H9 (cell line): ENCODE data around the gene RALGAPA2. TPM values are rescaled to one million over a fixed set of nuclear protein-coding genes. Genes with fewer than 3 reads are reported as not detected.
A peak's percentile ranks its signal among the peaks of the same experiment; 100 is the strongest.

Experiments used
- DNase-seq: peaks from one replicate; pipeline ENCODE4 v3.0.0-alpha.2; 2017
- H2AFZ ChIP-seq: one replicate; pipeline ENCODE4 v1.6.1; 2013; ENCODE audit warnings: mild to moderate bottlenecking, low read length, control low read depth, moderate library complexity
- H2AK5ac ChIP-seq: 2 replicates; pipeline ENCODE4 v1.6.1; 2013; ENCODE audit warnings: low read length, control low read depth, mixed read lengths; ENCODE audit not compliant: insufficient read length
- H2BK120ac ChIP-seq: one replicate; pipeline ENCODE4 v1.6.1; 2013; ENCODE audit warnings: low read depth, mild to moderate bottlenecking, low read length, control low read depth, inconsistent platforms; ENCODE audit not compliant: poor library complexity, severe bottlenecking
- H2BK12ac ChIP-seq: 2 replicates; pipeline ENCODE4 v1.6.1; 2013; ENCODE audit warnings: low read length, control low read depth, mixed read lengths, low read depth; ENCODE audit not compliant: insufficient read length
- H2BK15ac ChIP-seq: 2 replicates; pipeline ENCODE4 v1.6.1; 2013; ENCODE audit warnings: low read depth, low read length, control low read depth
- H2BK20ac ChIP-seq: one replicate; pipeline ENCODE4 v1.6.1; 2013; ENCODE audit warnings: low read depth, mild to moderate bottlenecking, low read length, control low read depth, inconsistent platforms; ENCODE audit not compliant: poor library complexity, severe bottlenecking
- H2BK5ac ChIP-seq: 2 replicates; pipeline ENCODE4 v1.6.1; 2013; ENCODE audit warnings: low read length, control low read depth, mixed read lengths; ENCODE audit not compliant: insufficient read length
- H3K14ac ChIP-seq: 2 replicates; pipeline ENCODE4 v1.6.1; 2013; ENCODE audit warnings: low read length, control low read depth; ENCODE audit not compliant: insufficient read depth
- H3K18ac ChIP-seq: 2 replicates; pipeline ENCODE4 v1.6.1; 2013; ENCODE audit warnings: low read depth, mild to moderate bottlenecking, mixed read lengths, low read length, control low read depth; ENCODE audit not compliant: insufficient read length
- H3K23ac ChIP-seq: 2 replicates; pipeline ENCODE4 v1.6.1; 2013; ENCODE audit warnings: low read length, control low read depth, mixed read lengths, low read depth; ENCODE audit not compliant: insufficient read length
- H3K23me2 ChIP-seq: 2 replicates; pipeline ENCODE4 v1.6.1; 2013; ENCODE audit warnings: low read depth, mild to moderate bottlenecking, mixed read lengths, low read length, control low read depth; ENCODE audit not compliant: insufficient read length, poor library complexity, severe bottlenecking
- H3K27ac ChIP-seq: 2 replicates; pipeline ENCODE4 v1.5.1; 2013; ENCODE audit warnings: low read length, control low read depth, mixed read lengths, low read depth; ENCODE audit not compliant: insufficient read length
- H3K27me3 ChIP-seq: 2 replicates; pipeline ENCODE4 v1.6.1; 2013; ENCODE audit warnings: low read length, control low read depth, inconsistent platforms; ENCODE audit not compliant: insufficient read depth
- H3K4ac ChIP-seq: 2 replicates; pipeline ENCODE4 v1.6.1; 2013; ENCODE audit warnings: low read depth, mild to moderate bottlenecking, control low read depth, inconsistent platforms, low read length, moderate library complexity
- H3K4me1 ChIP-seq: 2 replicates; pipeline ENCODE4 v1.6.1; 2013; ENCODE audit warnings: low read length, control low read depth, inconsistent platforms; ENCODE audit not compliant: insufficient read depth
- H3K4me2 ChIP-seq: 2 replicates; pipeline ENCODE4 v1.6.1; 2013; ENCODE audit warnings: low read length, control low read depth, mixed read lengths; ENCODE audit not compliant: insufficient read length, insufficient read depth
- H3K56ac ChIP-seq: 2 replicates; pipeline ENCODE4 v1.6.1; 2013; ENCODE audit warnings: low read depth, mild to moderate bottlenecking, mixed read lengths, low read length, control low read depth; ENCODE audit not compliant: insufficient read length
- H3K79me1 ChIP-seq: 2 replicates; pipeline ENCODE4 v1.6.1; 2013; ENCODE audit warnings: low read depth, mild to moderate bottlenecking, moderate library complexity, low read length, control low read depth, inconsistent platforms; ENCODE audit not compliant: insufficient read depth, poor library complexity, severe bottlenecking
- H3K79me2 ChIP-seq: 2 replicates; pipeline ENCODE4 v1.6.1; 2013; ENCODE audit warnings: low read length, control low read depth, inconsistent platforms; ENCODE audit not compliant: insufficient read depth
- H3K9ac ChIP-seq: 2 replicates; pipeline ENCODE4 v1.6.1; 2013; ENCODE audit warnings: low read length, control low read depth, mixed read lengths; ENCODE audit not compliant: insufficient read length; ENCODE audit errors: extremely low read depth
- H3K9me3 ChIP-seq: one replicate; pipeline ENCODE4 v1.6.1; 2013; ENCODE audit warnings: low read depth, low read length, inconsistent platforms; ENCODE audit not compliant: control insufficient read depth
- H3T11ph ChIP-seq: one replicate; pipeline ENCODE4 v1.6.1; 2013; ENCODE audit warnings: mild to moderate bottlenecking, low read length, control low read depth, inconsistent platforms
- H4K20me1 ChIP-seq: one replicate; pipeline ENCODE4 v1.6.1; 2013; ENCODE audit not compliant: control insufficient read depth, insufficient read length, insufficient read depth
- H4K5ac ChIP-seq: 2 replicates; pipeline ENCODE4 v1.6.1; 2013; ENCODE audit warnings: low read depth, mild to moderate bottlenecking, mixed read lengths, low read length, control low read depth; ENCODE audit not compliant: insufficient read length
- H4K8ac ChIP-seq: replicated peaks from 2 replicates; pipeline ENCODE4 v1.6.1; 2013; ENCODE audit warnings: low read length, control low read depth, mixed read lengths, low read depth; ENCODE audit not compliant: insufficient read length
- H4K91ac ChIP-seq: 2 replicates; pipeline ENCODE4 v1.6.1; 2013; ENCODE audit warnings: low read depth, mild to moderate bottlenecking, moderate library complexity, mixed read lengths, low read length, control low read depth; ENCODE audit not compliant: insufficient read length
- H3K27ac Mint-ChIP-seq, 3 experiments: 2 replicates in 2 of 3; 3 replicates in 1 of 3; pipeline ENCODE4 v1.8.0; 2020 to 2021; ENCODE audit warnings: mixed read lengths in 3 of 3, mild to moderate bottlenecking in 1 of 3, moderate library complexity in 1 of 3
- H3K27me3 Mint-ChIP-seq: 2 replicates; pipeline ENCODE4 v1.8.0; 2021; ENCODE audit warnings: low read depth, mild to moderate bottlenecking, moderate library complexity, mixed read lengths
- H3K36me3 Mint-ChIP-seq, 3 experiments: 2 replicates in 2 of 3; 3 replicates in 1 of 3; pipeline ENCODE4 v1.8.0; 2020 to 2021; ENCODE audit warnings: low read depth in 3 of 3, mixed read lengths in 3 of 3; ENCODE audit not compliant: insufficient read depth in 1 of 3
- H3K4me1 Mint-ChIP-seq, 2 experiments: 2 replicates each; pipeline ENCODE4 v1.8.0; 2020; ENCODE audit warnings: mixed read lengths in 2 of 2
- H3K4me3 Mint-ChIP-seq, 2 experiments: 2 replicates in 1 of 2; 3 replicates in 1 of 2; pipeline ENCODE4 v1.8.0; 2020 to 2021; ENCODE audit warnings: mild to moderate bottlenecking in 2 of 2, mixed read lengths in 2 of 2, moderate library complexity in 1 of 2
- H3K9me3 Mint-ChIP-seq, 2 experiments: 2 replicates in 1 of 2; 3 replicates in 1 of 2; pipeline ENCODE4 v1.8.0; 2020; ENCODE audit warnings: mild to moderate bottlenecking in 2 of 2, mixed read lengths in 2 of 2, moderate library complexity in 1 of 2
- WGBS: extraction: QIAGEN DNeasy Blood & Tissue Kit; methylation state at CpG from one replicate; pipeline ENCODE4 v1.1.7; 2013; ENCODE audit warnings: missing lambda C conversion rate, low lambda C conversion rate, mixed read lengths; ENCODE audit not compliant: insufficient read length; ENCODE audit errors: extremely low coverage; 5-methylcytosine and 5-hydroxymethylcytosine counted together
- total RNA-seq: library from RNA; stranded (reverse); gene quantifications from 2 replicates; pipeline ENCODE4 v1.2.1, GENCODE V29; 2021
- TF ChIP-seq, protein P1 (sequence below): fragments of 200-600 bp; sonication (generic); conservative IDR thresholded peaks from 3 replicates; pipeline ENCODE4 v1.8.0; 2021; ENCODE audit warnings: antibody characterized with exemption, mild to moderate bottlenecking

Gene RALGAPA2
- total RNA-seq, 1 experiment from 2014 or later = 16.6 TPM

DNA sequence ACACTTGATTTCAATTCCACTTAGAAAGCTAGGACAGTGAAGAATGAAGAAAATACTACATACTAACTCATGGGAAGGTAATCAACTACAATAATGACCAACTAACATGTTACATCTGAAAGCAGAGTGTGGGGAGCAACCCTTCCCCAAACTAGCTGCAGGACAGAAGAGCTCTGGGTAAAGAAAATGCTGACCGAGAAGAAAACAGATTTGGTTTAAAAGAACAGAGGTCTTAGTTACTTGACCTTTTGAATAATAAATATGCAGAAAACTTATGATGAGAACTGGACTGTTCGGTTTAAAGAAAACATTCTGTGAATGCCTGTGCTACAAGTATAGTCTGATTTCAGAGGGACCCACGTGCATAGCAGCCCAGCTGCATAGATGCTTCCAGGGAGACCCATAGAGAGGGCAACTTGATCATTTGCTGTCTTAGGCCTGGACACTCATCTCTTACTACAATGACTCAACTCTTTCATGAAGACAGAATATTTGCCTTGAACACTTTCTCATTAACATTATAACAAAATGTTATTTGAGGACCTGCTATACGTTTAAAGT, 53.5 kb downstream of the RALGAPA2 start:
- no peaks in the 10 kb centered on the region for H3K79me1 ChIP-seq
- DNase-seq = no peak
- Mint-ChIP-seq H3K27ac (peak overlapping the region in 1 of 3 experiments; percentile 66; a peak in 1 of 7 replicates), H3K27me3 (no peaks in the 10 kb centered on the region), H3K9me3 (no peaks in the 10 kb centered on the region), H3K4me3 (no peak overlapping the region), H3K36me3 (no peaks in the 10 kb centered on the region; a peak in 1 of 7 replicates), H3K4me1 (peaks cover 4 to 6% of the 10 kb centered on the region in 2 experiments)
- no CpG with 5 or more reads among the region's 4 CpGs for WGBS
- no peak overlapping the region for H3K18ac ChIP-seq
- no peaks in the 10 kb centered on the region for H3K23me2 ChIP-seq
- H2BK20ac ChIP-seq = no peak overlapping the region
- H3K27ac ChIP-seq = no peak overlapping the region
- no peaks in the 10 kb centered on the region for H3K9me3 ChIP-seq
- no peak overlapping the region for H3K23ac ChIP-seq
- H3K56ac ChIP-seq = no peak overlapping the region
- H3K4me2 ChIP-seq = no peak overlapping the region
- no peak overlapping the region for H2AK5ac ChIP-seq
- H2BK120ac ChIP-seq = no peak overlapping the region
- H4K8ac ChIP-seq = no peak overlapping the region
- H2AFZ ChIP-seq = no peak overlapping the region
- no peak overlapping the region for H3K9ac ChIP-seq
- no peak overlapping the region for H3K4ac ChIP-seq
- H3K79me2 ChIP-seq = no peaks in the 10 kb centered on the region
- no peaks in the 10 kb centered on the region for H3K4me1 ChIP-seq
- H3T11ph ChIP-seq = no peak overlapping the region
- H4K20me1 ChIP-seq = no peaks in the 10 kb centered on the region
- no peak overlapping the region for H2BK5ac ChIP-seq
- no peak overlapping the region for H2BK12ac ChIP-seq
- H3K27me3 ChIP-seq = no peaks in the 10 kb centered on the region
- H4K91ac ChIP-seq = no peak overlapping the region
- TF ChIP-seq, protein P1, sequence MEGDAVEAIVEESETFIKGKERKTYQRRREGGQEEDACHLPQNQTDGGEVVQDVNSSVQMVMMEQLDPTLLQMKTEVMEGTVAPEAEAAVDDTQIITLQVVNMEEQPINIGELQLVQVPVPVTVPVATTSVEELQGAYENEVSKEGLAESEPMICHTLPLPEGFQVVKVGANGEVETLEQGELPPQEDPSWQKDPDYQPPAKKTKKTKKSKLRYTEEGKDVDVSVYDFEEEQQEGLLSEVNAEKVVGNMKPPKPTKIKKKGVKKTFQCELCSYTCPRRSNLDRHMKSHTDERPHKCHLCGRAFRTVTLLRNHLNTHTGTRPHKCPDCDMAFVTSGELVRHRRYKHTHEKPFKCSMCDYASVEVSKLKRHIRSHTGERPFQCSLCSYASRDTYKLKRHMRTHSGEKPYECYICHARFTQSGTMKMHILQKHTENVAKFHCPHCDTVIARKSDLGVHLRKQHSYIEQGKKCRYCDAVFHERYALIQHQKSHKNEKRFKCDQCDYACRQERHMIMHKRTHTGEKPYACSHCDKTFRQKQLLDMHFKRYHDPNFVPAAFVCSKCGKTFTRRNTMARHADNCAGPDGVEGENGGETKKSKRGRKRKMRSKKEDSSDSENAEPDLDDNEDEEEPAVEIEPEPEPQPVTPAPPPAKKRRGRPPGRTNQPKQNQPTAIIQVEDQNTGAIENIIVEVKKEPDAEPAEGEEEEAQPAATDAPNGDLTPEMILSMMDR = no peak
- no peak overlapping the region for H4K5ac ChIP-seq
- H2BK15ac ChIP-seq = no peak overlapping the region
- no peak overlapping the region for H3K14ac ChIP-seq
